Stimulated activated CD8-positive, alpha-beta memory T cell treated with anti-CD3 and anti-CD28 coated beads, Interleukin-4, amount 100 ng/mL, for 24 hours (primary cell): ENCODE measurements around the gene TGM5.
"Not testable (repeated sequence)": the region's sequence is repeated elsewhere in the genome, so short reads cannot be mapped to it uniquely, and the experiment has no call there.

ENCODE experiments used
- DNase-seq: peaks from one replicate; pipeline ENCODE4 v3.0.0-alpha.2; 2020; ENCODE audit warnings: low read depth

Gene TGM5

DNA sequence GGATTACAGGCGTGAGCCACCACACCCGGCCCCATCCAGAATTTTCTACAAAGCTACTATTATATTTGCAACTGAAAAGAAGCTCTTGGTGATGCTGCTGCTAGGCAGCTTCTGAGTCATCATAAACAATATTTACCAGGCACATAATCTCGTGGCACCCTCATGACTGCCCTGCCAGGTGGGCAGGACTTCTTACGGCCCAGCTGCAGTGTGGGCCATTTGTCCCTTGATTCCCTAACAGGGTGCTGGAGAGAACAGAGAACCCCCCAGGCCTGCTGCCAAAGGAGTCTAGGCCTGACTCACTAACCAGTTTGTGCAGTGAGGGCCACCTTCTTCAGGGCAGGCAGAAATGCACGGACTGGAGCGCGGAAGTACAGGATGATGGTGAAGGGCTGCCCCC is 50.8 kb downstream of the TGM5 start:
- no peak for DNase-seq

DNA sequence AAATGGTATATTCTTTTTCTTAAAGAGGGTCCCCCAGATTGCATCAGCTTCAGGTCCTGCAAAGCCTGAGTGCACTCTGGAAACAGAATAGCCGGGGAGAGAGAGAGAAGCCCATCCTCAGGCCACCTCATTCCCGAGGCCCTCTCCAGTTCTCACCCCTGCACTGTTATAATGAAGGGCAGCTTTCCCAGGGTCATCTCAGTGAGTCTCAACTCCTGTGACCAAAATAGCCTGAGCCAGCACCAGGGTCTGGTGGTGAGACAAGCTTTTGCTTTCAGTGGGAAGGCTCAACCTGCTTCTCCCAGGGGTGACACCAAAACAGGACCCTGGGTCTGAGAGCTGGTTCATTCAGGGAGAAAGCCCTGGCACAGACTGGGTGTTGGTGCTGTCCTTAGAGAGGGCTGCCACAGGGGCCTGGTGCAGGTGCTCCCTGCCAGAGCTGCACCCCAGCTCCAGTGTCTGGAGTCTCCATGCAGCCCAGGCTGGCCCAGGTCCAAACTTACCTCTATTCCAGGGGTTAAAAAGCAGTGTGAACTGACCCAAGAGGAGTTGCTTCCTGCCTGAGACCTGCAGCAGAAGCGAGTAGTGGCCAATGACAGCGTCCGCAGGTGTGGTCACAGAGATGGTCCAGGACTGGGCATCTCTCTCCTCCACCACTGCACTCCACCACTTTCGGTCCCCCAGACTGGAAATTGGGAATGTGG is 52.0 kb downstream of the TGM5 start:
- no peak for DNase-seq

DNA sequence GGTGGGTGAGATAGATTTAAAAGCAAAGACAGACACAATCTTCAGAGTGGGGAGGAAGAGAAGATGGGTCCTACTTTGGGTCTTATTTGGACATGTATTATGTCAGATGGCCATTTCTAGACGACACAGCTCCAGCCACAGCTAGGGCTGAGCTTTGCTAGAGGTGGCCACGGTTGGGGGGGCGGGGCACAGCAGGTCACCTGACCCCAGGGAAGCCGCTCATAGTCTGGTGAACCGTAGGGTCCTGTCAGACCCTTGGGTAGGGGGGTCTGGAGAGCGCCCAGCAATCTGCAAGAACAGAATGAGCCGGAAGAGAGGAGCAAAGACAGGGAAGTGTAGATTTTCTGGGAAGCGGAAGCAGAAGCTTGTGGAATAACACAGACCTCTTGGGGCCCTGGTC is 52.6 kb downstream of the TGM5 start:
- no peak for DNase-seq

DNA sequence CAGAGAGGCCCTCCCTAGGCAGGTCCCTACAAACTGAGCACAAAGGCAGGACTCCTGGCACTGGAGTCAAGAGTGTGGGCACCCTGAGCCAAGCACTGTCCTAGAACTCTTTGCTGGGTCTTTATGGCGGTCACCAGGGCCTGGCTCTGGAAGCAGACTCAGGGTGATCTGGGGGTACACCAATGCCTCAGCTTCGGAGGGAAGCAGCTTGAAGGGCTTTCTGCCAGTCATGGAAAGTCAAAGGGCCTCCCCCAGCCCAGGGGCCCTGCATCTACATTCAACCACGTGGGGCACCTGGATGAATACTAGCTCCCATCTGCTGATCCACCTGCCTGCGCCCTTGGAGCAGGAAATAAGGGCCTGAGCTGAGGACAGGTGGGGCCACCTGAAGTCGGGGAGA is 53.3 kb downstream of the TGM5 start:
- DNase-seq, result no peak

DNA sequence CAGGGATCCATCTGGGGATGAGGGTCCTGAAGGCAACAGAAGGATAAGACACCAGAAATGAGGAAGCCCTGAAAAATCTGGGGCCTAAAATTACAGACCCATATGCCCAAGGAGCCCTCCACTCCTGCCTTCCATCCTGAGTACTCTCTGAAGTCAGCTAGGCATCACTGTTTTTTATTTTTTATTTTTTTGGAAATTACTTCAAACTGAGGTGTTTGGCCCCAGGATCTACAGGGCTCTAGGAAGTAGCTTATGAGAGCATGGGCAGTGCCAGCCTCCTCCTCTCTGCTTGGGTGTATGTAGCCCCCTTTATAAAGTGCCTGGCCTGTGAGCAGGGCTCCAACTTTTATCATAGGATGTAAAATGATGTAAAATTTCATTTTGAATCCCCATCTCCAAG is 53.8 kb downstream of the TGM5 start:
- DNase-seq, result no peak

DNA sequence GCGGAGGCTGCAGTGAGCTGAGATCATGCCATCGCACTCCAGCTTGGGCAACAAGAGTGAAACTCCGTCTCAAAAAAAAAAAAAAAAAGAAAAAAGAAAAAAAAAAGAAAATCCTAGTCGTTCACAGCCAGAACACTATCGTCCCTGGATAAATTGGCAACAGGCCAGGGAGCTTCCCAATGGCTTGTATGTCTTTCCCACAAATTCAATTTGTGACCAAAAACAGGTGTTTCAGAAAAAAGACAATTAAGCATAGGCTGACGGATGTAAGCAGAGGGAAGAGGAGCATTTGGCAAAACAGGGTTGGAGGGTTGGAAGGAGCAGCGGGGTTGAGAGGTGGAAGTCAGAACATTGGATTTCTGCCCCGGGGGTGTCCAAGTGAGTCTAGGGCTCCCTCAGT is 54.4 kb downstream of the TGM5 start:
- no peak for DNase-seq

DNA sequence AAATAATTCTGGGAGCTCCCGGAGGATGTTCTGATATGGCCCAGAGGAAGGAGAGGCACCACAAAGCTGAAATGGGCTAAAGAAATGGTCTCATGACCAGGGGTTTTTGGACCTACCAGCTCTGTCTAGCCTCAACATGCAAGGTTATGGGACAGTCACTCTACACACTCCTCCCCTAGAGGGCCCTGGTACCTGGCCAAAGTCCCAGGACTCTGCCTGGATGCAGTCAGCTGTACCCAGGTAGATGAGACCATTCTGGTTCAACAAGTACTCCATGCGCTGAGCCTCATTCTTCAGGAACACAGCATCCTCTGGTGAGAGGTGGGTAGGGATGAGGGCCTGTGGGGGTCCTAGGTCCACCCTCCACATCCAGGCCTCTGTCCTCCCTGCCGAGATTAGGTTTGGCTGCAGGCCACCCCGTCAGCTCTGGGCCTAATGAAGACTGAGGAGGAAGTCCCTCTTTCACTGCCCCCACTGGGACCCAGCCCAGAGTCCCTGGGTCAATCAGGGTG is 55.4 kb downstream of the TGM5 start:
- DNase-seq, result no peak

DNA sequence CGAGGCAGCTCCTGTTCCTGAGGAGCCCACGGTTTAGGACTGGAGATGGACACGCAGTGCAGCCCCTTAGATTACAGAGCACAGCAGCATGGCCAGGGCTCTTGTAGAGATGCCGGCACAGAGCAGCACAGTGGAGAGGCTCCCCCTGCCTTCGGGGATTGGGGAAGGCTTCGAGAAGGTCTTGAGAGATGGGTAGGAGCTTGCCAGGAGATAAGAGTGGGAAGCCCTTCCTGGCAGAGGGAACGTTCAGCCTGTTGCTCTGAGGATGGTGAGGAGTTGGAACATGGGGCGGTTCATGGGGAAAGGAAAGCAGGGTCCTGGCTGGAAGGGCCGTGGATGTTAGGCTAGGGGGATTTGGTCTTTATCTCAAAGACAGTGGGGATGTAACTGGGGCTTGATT is 55.9 kb downstream of the TGM5 start:
- no peak for DNase-seq

DNA sequence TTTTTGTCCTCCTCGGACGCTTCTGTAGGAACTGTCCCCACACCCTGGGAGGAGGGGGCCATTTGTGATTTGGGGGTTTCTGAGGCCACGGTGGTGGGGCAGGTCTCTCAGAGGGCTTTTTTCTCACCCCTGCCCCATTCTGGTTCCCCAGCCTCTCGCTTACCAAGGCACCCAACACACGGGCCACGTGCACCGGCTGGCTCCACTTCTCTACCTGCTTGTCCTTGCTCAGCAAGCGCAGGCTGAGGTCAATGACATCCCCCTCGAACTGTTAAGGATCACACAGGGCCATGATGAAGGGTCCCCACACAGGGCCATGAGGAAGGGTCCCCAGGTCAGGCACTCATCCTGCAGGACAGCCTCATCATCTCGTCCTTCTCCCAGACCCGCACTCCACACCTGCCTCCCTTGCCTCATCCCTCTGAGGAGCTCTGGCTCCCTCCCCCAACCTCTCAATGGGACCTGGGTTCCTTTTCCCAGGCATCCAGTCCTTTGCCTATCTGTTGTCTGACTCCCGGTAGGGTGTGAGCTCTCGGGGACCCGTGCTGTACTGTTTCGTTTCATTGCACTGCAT is 56.5 kb downstream of the TGM5 start:
- DNase-seq, result no peak

DNA sequence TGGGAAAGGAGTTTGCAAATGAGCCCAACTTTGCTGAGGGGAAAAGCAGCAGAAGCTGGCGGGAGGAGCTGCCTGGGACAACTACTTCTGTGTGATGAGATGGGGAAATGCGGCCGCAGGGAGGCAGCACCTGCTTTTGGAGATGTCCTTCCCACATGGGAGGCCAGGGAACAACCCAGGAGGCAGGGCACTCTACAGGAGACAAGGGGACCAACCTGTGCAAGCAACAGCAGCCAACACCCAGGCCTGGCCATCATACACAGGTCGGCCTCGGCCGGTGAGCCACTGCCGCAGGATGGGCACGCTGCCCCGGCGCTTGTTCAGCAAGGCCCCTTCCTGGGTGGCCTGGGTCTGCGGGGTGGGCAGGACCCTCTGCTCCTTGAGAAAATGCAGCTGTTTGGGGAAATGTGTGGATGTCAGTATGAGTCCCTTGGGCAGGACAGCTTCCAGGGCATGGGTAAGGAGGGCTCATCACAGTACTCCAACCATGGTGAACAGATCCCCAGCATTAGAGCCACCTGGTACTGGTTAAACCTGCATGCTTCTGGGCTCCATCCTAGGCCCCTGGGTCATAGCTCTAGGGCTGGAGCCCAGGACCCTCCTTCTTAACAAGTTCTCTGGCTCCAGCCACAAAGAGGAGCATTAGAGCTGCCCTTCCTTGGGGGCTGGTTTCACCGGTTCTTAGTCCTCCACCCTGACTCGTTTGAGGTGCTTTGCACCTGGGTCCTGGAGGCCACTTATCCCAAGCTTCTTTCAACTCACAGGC is 57.5 kb downstream of the TGM5 start:
- no peak for DNase-seq

DNA sequence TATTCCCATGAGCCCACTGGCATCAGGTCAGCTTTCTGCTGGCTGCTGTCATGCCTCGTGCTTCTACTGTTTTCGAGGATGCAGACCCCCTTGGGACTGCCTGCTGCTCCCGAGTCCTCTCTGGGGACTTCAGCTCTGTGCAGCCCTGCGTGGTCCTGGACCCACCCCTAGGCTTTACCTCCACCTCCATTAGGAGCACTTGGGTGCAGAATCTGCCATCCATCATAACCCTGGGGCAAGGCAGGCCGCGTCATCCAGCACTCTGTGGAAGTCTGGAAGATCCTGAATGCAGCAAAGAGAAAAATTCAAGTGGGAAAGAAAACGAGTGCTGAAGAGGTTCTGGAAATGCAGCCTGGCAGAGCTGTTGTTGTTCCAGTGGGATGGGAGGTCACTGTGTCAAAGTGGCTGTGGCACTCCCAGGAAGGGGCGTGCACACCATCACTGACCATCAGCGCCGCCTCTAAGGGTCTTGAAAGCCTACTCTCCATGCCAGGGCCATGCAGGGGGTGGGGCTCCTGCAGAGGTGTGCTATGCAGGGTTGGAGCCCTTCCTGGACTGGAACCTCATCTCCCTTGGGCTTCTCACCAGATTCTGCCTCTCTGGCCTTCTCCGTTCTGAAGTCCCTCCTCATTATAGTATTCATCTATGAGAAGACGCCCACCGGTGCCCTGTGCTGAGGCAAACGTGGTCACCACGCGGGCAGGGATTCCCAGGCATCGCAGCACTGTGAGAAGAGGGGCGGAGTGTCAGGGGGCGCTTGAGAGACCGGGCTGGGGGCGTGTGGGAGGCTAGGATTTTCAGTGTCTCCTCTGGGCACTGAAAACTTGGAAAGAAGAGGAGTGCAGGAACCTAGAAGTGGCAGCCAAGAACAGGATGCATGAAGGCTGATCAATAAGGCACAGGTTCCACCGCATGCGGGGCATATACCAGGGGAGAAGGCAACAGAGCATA is 58.4 kb downstream of the TGM5 start:
- no peak for DNase-seq

DNA sequence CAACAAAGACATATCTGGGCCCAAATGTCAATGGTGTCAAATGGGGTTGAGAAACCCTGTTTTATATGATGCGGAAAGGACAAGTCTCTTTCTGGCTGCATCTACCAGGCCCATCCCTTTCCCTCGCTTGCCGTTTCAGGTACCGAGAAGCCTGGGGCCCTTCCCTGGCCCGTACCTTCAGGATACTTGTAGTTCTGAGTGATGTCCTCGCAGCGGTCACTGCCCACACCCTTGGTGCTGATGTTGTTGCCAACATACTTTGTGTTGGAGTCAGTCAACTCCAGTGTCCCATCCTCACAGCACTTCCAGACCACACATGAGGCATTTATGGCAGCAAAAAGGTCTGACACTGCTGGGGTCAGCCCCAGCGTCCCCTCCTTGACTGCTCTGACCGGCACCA is 59.7 kb downstream of the TGM5 start:
- DNase-seq, result no peak

DNA sequence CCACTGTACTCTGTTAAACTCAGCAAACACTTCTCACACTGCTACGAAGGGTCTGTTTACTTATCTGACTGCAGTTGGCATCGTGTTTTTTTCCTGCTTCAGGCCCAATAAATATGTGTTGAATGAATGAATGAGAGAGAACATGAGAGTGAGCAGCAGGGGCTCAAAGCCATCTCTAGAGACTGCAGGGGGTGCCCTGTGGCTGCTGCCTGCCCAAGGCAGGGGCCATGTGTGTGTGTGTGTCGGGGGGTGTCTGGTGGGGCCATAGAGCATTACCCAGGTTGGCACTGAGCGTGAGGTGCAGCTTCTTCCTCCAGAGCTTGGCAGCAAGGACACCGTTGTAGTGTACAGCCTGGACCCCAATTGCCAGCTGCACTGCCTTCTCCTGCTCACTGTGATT is 60.7 kb downstream of the TGM5 start:
- DNase-seq, result no peak

DNA sequence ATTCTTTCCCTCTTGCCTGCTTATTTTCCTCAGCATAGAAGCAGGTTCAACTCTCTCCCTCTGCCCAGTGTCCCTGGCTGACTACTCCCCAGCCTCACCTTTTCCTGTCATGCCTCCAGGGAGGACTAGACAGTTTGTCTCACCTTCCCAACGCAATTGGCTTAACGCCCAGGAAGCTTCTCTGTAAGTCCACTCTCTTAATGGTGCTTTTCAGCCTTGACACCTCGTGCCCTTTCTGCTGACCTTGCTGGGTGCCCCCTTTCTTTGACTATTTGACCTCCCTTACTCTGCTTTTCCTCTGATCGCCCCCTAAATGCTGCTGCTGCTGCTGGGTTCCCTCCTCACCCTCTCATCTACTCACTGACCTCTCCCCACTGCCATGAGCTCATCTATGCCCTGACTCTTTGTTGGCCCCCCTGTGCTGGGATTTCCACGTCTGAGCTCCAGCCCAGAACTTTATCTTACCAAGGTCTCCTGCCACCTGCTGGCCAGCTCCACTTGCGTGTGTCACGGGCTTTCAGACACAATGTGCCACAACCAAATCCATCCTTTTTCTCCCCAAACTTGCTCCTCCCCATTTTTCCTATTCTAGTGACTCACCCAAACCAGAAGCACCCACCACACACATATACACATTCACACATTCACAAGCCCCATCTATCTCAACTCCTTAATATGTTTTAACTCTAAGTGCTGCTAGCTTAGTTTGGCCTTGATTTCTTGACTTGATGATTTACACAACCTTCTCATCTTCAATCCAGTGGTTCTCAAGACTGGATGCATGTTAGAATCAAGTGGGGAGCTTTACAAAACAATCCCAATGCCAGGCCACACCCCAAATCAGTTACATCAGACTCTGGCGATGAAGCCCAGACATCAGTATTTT is 62.5 kb downstream of the TGM5 start:
- DNase-seq, result peak; percentile 24

DNA sequence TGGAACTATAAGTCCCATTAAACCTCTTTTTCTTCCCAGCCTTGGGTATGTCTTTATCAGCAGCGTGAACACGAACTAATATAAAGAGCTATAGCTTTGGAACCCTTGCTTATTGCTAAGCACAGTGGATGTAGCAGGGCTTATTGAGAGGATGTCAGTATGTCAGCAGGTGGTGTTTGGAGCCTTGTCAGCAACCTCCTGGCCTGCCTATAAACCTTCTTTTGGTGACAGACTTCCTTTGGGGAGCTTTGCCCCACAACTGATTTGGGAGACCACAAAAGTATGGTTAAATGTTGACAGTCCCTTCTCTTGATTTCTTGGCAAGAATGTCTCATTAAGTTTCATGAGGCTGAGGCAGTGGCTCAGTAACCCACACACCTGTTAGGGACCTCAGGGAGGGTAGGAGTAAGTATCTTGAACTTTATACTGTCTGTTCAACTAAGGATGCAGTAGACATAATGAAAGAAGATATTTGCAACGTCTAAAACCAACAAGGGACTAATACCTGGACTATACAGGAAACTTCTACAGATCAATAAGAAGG is 66.7 kb downstream of the TGM5 start:
- DNase-seq, result no peak

DNA sequence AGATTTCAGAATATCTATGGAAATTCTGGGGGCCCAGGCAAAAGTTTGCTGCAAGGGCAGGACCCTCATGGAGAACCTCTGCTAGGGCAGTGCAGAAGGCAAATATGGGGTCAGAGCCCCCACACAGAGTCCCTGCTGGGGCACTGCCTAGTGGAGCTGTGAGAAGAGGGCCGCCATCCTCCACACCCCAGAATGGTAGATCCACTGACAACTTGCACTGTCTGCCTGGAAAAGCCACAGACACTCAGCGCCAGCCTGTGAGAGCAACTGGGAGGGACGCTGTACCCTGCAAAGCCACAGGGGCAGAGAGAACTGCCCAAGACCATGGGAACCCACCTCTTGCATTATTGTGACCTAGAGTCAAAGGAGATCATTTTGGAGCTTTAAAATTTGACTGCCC is 67.7 kb downstream of the TGM5 start:
- no peak for DNase-seq

DNA sequence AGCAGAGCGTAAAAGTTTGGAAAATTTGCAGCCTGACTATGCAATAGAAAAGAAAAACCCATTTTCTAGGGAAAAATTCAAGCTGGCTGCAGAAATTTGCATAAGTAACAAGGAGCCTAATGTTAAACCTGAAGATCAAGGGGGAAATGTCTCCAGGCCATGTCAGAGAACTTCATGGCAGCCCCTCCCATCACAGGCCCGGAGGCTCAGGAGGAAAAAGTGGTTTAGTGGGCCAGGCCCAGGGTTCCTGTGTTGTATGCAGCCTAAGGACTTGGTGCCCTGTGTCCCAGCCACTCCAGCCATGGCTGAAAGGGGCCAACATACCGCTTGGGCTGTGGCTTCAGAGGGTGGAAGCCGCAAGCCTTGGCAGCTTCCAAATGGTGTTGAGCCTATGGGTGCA is 68.2 kb downstream of the TGM5 start:
- not testable (repeated sequence) for DNase-seq

DNA sequence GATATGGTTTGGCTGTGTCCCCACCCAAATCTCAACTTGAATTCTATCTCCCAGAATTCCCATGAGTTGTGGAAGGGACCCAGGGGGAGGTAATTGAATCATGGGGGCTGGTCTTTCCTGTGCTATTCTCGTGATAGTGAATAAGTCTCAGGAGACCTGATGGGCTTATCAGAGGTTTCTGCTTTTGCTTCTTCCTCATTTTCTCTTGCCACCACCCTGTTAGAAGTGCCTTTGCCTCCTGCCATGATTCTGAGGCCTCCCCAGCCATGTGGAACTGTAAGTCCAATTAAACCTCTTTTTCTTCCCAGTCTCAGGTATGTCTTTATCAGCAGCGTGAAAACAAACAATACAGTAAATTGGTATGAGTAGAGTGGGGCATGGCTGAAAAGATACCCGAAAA is 69.0 kb downstream of the TGM5 start:
- not testable (repeated sequence) for DNase-seq

DNA sequence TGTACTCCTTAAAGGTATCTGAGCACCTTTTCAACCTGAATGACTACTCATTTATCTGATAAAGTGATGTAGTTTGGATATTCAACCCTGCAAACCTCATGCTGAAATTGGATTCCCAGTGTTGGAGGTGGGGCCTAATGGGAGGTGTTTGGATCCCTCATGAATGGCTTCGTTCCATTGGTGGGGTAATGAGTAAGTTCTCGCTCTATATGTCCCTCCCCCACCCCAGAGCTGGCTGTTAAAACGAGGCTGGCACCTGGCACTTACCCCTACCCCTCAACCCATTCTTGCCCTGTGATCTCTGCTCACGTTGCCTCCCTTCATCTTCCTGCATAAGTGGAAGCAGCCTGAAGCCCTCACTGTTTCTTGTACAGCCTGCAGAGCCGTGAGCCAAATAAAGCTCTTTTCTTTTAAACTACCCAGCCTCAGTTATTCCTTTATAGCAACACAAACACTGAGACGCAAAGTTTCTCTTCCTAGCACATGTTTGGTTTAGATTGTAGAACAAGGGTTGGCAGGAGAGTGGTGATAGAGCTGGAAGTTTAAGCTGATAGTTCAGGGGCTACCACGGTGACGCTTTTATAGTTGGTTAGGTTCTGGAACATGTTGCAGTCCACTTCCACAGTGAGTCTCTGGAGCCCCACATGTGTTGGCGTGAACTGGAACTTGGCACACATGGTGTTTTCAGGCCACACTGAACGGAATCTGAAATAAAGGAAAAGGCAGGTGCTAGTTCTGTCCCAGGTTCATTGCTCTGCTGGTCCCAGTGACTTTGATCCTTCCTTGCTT is 69.8 kb downstream of the TGM5 start:
- no peak for DNase-seq

DNA sequence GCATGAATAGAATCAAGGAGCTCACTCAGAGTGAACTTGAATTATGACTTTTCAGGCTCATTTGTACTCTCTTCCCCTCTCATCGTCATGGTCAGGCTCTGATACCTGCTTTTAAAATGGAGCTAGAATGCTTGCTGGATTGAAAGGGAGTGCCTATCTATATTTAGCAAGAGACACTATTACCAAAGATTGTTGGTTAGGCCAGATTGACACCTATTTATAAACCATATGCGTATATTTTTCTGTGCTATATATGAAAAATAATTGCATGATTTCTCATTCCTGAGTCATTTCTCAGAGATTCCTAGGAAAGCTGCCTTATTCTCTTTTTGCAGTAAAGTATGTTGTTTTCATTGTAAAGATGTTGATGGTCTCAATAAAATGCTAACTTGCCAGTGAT is 71.9 kb downstream of the TGM5 start:
- DNase-seq, result no peak
